NCI-H526 (cell line): ENCODE measurements around the gene AKIRIN2.
"Not testable (repeated sequence)": the region's sequence is repeated elsewhere in the genome, so short reads cannot be mapped to it uniquely, and the experiment has no call there.

Experiments
- DNase-seq, 2 experiments: peaks; one replicate each; lab custom pipeline; 2025; lab: John Stamatoyannopoulos, UW

AKIRIN2 gene

DNA sequence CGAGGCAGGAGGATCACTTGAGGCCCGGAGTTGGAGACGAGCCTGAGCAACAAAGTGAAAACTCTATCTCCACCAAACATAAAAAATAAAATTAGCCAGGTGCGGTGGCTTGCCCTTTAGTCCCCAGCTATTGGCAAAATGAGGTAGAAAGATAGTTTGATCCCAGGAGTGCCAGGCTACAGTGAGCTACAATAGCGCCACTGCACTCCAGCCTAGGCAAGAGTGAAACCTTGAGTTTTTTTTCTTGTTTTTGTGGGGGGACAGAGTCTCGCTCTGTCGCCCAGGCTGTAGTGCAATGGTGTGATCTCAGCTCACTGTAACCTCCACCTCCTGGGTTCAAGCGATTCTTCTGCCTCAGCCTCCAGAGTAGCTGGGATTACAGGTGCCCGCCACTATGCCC lies 14.1 kb downstream of the AKIRIN2 start:
- DNase-seq = not testable (repeated sequence)

DNA sequence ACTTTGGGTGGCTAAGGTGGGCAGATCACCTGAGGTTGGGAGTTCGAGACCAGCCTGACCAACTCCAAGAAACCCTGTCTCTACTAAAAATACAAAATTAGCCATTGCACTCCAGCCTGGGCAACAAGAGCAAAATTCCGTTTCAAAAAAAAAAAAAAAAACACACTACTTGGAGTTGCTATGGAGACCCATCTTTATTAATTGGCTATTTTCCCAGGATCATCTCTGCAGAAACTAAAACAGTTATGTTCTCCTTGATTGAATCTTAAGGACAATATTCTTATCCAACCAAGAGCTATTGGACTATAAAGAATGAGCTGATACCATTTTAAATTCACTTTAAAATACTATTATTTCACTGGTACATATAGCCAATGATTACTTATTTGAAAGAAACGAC lies 14.7 kb downstream of the AKIRIN2 start:
- DNase-seq = no peak

GRCh38 chr6:87686636-87687205 lies 15.3 kb downstream of the AKIRIN2 start:
- DNase-seq = not testable (repeated sequence)

- no peak for DNase-seq
Measured at GRCh38 chr6:87684895-87685654, 17.0 kb downstream of the AKIRIN2 start.

DNA sequence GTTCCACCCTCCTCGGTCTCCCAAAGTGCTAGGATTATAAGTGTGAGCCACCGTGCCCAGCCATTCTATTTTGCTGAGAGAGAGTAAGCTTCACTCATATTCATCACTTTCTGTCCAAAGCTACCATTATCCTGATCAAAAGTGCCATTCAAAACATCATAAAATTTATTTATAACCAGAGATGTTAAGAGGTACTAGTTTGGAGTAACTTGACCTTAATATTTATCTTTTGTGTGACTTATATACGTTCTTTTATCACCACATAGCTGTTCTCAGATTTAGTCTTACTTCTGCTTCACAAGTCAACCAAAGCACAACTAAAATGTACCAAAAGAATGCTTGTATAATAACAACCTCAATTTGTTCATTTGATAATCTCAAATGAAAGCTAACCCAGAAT lies 18.1 kb downstream of the AKIRIN2 start:
- DNase-seq = no peak

- no peak for DNase-seq
Measured at GRCh38 chr6:87682310-87682709, 19.7 kb downstream of the AKIRIN2 start.

DNA sequence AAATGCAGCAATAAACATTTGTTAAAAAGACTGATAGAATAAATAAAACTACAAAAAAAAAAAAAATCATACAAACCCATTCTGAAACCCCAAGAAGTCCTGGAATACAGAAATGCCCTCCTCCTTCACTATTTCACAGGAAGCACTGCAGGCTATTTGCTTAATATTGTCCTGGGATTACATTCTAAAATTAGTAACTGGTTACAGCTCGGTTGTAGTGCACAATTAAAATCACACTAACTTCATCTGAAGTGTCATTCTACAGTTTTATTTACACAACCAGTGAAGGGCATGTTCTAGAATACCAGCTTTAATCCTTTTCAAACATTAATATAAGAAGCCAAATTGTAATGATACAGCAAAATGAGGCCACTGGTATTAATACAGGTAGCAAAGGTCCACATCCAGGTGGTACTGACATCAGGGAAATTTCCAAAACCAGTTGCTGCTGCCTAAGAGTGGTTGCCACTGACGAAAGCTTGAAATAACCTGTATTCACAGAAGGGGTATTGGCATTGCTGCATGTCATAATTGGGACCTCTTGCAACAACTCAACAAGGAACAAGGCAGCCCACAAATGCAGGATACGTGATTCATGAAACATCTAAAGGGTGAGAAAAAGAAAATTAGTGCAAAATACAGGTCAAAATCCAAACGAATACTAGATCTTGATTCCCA lies 26.9 kb downstream of the AKIRIN2 start:
- DNase-seq = no peak

- no peak for DNase-seq
Measured at GRCh38 chr6:87674290-87674689, 27.7 kb downstream of the AKIRIN2 start.

DNA sequence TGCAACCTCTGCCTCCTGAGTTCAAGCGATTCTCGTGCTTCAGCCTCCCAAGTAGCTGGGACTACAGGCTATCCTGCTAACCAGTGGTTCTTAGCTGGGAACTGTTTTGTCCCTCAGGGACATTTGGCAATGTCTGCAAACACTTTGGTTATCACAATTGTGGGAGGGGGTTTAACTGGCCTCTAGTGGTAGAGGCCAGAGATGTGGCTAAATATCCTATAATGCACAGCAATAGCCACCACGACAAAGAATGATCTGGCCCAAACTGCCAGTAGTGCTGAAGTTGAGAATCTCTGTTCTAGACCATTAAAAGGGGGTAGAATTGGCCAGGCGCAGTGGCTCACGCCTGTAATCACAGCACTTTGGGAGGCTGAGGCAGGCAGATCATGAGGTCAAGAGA lies 28.8 kb downstream of the AKIRIN2 start:
- DNase-seq = no peak

DNA sequence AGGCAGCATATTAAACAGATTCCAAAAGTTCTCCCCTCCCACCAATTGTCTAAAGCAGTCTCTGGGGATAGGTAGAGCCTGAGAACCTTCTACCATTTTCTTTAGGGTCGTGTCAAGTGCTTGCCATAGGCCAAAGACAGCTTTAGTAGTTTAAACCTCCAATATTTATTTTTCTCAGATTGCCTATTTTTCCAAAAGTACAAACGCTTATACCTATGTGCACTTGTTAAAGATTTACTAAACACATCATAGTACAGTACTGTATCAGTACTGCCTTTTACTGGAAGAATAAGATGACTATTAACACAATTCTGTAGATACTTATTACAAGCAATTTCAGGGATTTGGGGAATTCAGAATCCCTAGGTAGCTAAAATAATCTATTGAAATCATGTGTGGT lies 29.4 kb downstream of the AKIRIN2 start:
- no peak for DNase-seq

GRCh38 chr6:87671555-87672029 lies 30.4 kb downstream of the AKIRIN2 start:
- DNase-seq = no peak

DNA sequence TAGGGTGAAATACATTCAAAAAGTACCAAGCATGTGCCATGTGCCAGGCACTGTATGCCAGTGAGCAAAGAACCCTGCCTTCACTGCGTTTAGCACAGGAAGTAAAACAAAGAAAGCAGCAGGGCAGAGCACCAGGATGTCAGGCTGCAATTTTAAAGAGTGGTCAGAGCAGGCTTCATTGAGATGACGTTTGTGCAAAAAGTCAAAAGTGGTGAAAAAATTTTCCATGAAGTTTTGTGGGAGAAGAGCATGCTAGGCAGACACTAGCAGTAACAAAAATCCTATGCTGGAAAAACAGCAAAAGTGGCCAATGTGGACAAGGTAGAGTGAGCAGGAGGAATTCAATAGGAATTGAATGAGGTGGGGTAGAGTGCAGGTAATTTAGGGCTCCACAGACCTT lies 31.3 kb downstream of the AKIRIN2 start:
- no peak for DNase-seq

DNA sequence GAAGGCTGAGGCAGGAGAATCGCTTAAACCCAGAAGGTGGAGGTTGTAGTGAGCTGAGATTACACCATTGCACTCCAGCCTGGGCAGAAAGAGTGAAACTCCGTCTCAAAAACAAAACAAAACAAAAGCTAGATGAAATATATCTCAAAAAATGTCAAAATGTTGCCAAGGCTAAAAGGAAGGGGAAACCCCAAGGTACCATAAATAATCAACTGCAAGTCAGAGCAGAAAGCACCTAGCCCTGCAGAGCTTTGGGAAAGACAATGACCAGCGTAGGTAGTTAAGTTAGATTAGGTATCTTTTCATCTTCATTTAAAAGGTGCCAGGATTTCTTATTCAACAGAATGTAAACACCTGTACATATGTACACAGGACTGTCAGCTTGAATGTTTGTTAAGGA lies 33.0 kb downstream of the AKIRIN2 start:
- no peak for DNase-seq

- DNase-seq = no peak
Measured at GRCh38 chr6:87668013-87668412, 34.0 kb downstream of the AKIRIN2 start.

DNA sequence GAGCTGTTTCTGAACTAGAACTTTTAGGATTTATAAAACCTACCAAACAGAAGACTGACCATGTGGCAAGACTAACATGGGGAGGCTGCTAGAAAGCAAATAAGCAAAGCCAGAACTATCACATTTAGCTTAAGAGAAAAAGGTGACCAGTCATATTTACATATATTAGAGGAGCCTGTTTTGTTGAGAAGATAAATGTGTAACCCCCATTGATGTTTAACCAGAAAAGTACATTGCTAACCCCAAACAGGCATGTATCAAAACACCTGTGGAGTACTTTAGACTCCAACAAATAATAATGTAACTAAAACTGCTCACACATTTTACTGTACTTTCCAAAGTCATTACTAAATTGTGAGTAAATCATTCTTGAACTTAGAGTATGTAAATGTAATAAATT lies 35.0 kb downstream of the AKIRIN2 start:
- no peak for DNase-seq

GRCh38 chr6:87664921-87665485 lies 37.0 kb downstream of the AKIRIN2 start:
- DNase-seq = no peak

DNA sequence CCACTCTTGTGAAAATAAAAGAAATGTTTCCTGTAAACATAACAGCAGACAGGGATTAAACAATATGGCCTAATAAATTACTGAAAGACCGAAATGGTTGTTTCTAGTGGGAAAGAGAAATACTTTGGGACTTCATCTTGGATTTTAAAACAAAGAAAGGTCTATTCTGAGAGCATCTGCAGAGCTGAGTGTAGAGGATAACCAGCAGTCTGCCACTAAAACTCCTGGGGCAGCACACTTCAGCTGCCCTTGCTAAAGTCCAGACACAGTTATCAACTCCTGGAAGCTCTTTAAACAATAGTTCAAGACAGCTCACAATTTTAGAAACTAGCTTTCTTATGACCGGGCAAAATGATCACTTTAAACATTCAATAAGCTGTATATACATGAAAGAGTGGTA lies 38.6 kb downstream of the AKIRIN2 start:
- DNase-seq = no peak

GRCh38 chr6:87661503-87661902 lies 40.5 kb downstream of the AKIRIN2 start:
- no peak for DNase-seq

DNA sequence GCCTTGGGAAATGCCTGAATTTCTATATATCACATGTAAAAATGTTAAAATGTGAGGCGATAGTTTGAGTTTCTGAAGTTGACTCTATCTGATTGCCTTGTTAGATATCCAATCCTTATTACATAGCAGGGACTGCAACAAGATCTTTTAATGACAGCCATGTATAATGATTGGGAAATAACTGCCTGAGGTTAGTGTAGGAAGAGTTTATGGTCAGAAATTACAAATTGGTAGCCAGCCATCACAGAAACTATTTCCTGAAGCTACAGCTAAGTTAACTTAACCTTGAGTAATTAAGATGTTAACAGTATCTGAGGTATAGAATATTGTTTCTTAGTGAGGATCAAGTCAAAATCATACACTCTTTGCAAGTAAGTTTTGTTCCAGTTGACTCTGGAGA lies 41.0 kb downstream of the AKIRIN2 start:
- DNase-seq = no peak

- no peak for DNase-seq
Measured at GRCh38 chr6:87660226-87660911, 41.7 kb downstream of the AKIRIN2 start.

GRCh38 chr6:87658516-87658915 lies 43.5 kb downstream of the AKIRIN2 start:
- DNase-seq = no peak

- DNase-seq = no peak
Measured at GRCh38 chr6:87656857-87657256, 45.2 kb downstream of the AKIRIN2 start.
